Activated gamma-delta T cell treated with Interleukin-2 at 50 U/mL for 16 hours (primary cell): Measurements from ENCODE around the gene NPTX2.

Experiments used
- DNase-seq: peaks from one replicate; pipeline ENCODE4 v3.0.0-alpha.2; 2020

Gene NPTX2

DNA sequence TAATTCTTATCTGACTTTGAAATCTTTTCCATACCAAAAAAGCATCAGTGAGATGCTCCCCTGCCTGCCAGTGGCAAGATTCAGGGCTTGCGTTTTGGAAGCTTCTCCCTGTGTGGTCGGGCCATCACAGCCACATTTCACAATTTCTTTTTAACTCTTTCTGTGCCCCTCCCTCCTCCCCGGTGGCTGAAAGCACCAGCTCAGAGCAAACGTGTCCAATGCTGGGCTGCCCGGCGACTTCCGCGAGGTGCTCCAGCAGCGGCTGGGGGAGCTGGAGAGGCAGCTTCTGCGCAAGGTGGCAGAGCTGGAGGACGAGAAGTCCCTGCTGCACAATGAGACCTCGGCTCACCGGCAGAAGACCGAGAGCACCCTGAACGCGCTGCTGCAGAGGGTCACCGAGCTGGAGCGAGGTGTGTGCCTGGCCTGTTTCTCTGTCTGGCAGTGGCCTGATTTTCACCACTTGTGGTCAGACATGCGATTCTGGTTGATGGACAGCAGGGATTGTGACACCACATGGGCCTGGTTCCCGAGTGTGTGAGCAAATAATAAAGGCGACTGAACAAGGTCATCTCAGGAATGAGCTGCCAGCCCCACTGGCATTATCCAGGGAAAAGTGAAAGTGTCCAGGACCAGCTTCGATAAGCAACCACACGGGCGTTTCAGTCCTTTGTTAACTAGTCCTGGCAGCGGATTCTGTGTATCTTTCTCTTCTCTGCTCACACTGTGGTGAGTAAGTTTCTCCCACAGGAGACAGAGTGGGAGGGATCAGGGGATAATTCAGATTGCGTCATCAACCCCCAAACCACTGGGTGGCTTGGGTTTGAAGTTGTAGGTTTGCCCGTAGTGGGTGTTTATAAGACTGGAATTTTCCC is 2.6 kb downstream of the NPTX2 start:
- no peak for DNase-seq

DNA sequence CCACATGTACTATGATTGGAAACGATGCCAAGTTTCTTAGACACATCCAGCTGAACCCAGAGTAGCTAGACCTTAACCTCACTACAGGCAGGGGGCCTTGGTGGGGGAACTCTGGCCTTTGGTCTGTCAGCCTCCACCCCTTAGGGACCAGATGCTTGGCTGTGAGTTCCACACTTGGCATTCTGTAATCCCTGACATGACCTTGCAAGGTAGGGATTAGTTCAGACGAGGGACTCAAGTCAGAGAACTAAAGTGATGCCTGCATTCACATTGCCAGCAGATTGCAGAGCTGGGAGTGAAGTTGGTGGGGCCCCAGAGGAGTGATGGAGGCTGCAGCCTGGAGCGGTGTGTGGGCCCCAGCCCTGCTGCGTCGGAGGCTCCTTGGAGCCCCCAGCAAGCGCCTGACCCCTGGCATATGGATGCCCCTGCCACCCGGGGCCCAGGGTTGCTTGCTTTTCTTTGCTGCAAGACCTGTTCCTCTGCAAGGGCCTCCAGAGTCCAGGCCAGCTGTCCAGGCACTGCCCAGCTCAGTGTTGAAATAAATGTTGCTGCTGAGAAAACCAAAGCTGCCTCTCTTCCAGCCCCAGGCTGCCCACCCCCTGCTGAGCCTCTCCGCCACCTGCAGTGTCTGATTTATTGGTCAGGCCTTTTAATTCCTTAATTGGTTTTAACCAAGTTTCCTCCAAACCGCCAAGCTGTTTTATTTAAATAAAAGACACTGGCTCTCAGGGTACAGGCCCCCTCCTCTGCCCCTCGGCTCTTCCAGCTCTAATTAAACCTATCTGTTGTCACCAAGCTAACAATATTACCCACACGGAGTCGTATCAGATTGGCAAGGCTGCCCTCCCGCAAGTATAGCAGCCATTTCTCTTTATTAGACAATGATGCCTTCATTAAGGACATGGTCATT is 4.7 kb downstream of the NPTX2 start:
- DNase-seq: no peak

DNA sequence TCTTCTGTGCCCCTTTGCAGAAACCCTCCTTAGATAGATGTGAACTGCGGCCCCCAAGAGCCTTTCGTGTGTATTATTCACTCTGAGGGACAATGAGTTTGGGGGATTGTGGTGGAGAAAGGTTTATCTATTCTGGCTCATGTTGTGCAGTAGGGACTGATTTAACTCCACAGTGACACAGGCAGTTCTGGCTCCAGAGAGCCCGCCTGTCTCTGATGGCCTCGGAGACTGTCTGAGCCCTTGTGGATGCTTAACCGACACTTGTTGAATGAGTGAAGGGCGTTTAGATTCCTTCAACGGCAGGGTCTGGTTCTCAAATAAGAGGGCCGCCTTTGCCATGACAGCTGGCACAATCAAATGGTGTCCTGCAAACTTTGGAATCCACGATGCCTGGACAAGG is 5.8 kb downstream of the NPTX2 start:
- DNase-seq: no peak

DNA sequence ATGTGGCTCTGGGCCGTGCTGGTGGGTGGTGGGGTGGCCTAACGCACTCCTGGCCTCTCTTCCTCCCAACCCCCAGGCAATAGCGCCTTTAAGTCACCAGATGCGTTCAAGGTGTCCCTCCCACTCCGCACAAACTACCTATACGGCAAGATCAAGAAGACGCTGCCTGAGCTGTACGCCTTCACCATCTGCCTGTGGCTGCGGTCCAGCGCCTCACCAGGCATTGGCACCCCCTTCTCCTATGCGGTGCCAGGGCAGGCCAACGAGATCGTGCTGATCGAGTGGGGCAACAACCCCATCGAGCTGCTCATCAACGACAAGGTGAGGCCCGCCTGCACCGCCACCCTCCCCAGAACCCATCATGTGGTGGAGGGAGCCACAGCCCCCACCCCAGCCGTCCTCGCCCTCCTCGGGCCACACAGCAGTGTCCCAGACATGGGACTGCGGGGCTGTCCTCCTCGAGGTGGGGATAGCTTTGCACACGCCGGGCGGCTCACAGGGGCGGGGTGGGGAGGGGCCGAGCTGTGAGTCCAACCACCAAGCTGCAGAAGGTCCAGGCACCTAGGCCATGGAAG is 7.8 kb downstream of the NPTX2 start:
- no peak for DNase-seq

DNA sequence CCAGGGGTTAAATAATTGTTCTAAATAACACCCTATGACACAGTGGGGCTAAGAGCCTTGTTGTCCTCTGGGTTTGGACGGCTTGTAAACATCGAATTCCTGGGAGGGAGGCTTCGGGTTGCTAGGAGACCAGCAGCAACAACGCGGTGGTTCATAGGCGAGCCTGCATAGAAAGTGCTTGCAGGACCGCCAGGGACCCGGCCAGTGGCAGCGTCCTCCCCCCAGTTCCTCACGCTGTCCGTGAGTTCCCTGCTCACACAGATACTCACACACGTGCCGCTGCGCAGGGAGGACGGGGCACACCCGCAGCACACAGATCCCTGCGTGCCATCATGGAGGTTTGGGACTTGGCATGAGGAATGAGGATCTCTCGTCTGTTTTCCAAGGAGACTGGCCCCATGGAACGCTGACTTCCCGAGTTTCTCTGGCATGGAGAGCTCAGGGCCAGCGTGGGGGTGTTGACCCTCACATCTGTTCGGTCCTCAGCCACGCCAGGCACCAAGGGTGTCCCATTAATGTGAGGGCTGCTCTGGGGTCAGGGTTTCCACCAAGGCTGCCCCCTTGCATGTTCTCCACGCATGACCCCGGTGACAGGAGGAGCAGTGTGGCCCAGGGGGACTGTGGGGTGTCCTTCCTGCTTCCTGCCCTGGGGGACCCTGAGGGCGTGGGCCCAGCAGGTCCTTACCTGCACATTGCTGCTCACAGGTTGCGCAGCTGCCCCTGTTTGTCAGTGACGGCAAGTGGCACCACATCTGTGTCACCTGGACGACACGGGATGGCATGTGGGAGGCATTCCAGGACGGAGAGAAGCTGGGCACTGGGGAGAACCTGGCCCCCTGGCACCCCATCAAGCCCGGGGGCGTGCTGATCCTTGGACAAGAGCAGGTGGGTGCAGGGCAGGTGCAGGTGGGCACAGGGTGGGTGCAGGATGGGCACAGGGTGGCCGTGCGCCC is 9.7 kb downstream of the NPTX2 start:
- no peak for DNase-seq

DNA sequence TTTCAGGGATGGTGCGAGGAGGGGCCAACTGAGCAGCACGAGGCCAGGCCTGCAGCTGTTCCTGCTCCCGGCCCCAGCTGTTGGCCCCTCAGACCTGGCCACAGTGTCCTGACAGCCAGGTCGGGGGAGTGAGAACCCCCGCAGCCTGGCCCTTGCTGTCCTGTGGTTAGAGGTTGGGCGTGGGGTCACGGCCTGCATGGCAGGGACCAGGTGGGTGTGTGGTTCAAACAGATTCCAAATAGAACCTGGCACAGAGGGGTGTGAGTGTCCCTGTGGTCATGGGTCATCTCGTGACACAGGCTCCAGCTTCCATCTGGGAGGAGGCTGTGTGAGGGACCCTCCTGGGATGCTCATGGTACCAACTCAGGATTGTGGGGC is 10.3 kb downstream of the NPTX2 start:
- DNase-seq: no peak

DNA sequence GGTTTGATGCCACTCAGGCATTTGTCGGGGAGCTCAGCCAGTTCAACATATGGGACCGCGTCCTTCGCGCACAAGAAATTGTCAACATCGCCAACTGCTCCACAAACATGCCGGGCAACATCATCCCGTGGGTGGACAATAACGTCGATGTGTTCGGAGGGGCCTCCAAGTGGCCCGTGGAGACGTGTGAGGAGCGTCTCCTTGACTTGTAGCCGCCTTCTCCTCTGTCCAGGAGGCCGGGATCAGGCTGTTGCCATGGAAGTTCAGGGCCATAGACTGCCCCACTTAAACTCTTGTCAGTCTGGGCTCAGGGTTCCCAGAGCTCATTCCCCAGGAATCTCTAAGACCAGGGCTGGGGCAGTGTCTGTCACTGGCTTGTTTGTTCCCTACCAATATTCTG is 11.3 kb downstream of the NPTX2 start:
- DNase-seq: no peak

DNA sequence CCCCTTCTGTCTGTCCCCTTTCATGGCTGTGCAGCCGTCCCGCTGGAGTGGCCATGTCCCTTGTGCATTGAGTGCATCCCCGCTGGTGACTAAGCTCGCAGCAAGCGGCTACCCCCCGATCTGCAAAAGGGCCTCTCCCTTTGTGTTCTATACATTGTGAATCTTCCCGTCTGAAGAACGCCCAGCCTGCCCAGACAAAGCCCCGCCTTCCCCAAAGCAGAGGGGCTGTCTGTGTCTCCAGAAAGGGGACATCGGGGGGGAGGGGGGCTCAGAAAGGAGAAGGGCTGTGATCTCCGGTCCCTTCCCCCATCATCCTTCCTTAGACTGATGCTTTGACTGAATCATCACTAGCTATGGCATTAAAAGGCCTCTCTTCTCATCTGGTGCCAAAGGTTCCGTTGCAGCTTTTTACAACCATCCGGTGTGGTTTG is 11.9 kb downstream of the NPTX2 start:
- DNase-seq: no peak

DNA sequence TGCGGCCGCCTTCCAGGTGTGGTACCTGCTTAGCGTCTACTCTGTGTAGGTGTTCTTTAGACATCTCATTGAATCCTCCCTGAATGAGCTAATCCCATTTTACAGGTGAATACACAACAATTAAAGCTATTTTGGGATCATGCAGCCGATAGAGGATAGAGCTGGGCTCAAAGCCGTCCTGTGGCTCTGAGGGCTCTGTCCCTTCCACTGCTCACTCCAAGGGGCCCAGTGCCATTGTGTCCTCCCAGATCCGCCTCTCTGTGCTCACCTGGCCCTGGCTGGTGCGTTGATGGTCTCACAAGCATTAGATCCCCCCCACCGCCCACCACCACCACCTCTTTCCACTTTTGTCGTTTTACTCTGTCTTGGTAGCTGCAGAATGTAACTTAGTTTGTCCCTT is 13.1 kb downstream of the NPTX2 start:
- DNase-seq: no peak

DNA sequence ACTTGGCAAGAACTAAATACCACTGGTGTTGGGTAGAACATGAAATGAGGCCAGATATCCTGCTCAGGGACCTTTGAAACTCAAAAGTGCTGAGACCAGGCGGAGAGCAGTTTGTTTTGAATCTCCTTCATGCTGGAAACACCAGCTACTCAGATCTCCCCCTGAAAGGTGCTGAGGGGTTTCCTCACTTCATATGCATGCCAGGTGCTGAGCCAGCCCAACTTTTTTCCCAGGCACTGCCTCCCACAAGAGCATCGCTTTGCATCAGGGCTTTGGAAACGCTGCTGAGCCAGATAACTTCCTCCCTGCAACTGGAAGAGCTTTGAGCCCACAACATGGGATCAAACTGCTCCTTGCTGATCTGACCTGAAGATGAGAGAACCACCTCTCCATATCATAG is 13.7 kb downstream of the NPTX2 start:
- no peak for DNase-seq

DNA sequence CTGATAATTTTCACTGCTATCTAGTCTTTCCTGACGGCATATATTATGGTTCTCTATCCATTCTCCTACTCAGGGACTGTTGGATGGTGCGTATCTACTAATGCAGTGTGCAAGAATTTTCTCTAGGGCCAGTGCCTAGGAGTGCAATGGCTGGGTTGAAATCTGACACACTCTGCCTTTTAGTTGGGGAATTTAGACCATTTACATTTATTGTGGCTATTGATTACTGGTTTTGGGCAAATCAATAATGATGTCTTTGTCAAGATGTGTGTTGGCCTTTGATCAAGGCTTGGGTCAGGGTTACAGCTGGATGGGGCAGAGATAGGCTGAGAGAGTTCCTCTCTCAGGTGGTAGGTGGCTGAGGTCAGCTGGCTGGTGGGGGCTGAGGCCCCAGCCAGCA is 21.8 kb downstream of the NPTX2 start:
- DNase-seq: no peak

DNA sequence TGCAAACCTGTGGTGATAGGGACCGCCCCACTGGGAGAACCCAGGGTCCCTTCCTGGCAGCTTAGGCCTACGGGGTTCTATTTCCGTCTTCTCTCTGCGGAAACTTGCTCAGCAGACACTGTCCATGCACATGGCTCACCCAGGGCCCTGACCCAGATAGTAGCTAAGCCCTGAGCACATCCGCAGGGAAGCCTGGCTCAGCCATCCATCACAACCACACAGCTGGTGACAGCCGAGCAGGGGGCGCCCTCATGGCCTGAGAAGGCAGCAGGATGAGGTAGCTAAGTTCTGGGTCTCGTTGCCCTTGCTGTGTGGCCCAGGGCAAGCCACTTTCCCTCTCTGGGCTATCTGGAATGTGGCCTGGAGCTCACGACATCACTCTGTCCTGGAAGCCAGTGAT is 23.3 kb downstream of the NPTX2 start:
- no peak for DNase-seq

DNA sequence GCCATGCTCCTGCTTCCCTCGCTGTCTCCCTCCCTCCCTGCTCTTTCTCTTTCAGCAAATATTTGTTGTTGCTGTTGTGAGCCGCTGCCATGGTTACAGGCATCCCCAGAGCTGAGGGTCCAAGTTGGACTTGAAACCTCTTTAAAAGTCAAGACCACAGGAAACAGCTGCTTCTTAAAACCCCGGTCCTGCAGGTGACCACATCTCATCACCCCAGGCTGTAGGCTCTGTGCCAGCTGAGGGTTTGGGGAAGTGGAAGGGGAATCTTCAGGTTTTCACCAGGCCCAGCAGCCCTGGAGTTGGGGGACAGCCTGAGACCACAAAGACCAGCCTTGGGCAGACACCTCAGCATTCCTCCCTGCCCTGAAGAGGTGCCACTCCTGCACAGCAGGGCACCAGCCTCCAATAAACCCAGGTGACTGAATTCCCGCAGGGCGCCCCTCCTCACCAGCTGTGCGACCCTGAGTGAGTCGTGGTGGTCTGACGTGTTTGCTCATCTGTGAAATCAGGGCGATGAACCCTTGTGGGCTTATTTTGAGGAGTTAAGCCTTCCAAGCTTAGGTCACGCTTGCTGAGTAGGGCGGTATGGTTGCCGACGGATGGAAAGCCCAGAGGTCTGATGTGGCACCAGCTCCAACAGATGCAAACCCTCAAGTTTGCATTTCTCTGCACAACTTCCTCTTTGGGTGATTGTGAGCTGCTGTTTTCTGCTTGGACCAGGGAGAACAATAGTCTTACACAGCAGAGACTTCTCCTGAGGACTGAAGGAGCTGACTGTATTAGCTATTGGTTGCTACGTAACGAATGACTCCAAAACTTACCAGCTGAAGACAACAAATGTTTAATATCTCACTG is 24.8 kb downstream of the NPTX2 start:
- DNase-seq: no peak

DNA sequence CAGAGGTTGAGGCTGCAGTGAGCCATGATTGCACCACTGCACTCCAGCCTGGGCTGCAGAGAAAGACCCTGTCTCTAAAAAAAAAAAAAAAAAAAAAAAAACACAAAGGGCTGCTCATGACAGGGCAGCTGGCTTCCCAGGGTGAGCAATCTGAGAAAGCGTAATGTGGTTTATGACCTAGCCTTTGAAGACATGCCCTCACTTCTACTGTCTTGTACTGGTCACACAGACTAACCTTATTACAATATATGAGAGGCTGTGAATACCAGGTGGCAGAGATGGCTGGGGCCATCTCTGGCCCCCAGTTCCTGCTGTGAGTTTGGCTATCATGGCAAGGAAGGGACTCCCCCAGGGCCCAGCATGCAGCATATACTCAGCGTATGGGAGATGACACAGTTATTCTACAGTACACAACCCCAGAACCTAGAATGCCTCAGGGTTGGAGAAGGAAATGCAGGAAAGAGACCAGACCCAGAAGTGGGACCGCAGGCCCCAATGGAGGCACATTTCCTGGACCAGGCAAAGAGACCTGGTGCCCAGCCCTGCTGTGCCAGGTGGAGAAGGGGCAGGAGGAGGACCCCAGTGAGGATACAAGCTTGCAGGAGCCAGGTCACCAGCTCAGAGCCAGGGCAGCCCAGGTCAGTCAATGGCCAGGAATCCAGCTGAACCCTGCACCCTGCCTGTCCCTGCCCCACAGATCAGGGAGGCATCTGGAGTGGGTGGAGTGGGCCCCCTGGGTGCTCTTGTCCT is 26.3 kb downstream of the NPTX2 start:
- DNase-seq: no peak

DNA sequence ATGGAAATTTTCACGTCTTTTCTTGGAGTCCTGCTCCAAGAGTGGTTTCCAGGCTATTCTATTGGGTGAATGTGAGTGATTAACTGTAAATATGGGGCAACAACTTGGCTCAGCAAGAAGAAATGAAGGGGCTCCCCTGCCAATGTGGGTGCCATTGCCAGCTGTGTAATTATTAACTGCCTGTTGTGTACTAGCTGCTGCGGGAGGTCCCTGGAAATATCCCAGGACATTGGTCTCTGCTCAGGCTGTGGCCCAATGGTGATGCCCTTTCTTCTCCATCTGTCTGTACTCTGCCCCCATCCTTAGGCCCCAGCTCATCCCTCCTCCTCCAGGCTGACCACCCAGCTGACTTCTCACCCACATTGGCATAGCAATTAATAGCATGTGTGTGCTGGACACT is 29.4 kb downstream of the NPTX2 start:
- no peak for DNase-seq

DNA sequence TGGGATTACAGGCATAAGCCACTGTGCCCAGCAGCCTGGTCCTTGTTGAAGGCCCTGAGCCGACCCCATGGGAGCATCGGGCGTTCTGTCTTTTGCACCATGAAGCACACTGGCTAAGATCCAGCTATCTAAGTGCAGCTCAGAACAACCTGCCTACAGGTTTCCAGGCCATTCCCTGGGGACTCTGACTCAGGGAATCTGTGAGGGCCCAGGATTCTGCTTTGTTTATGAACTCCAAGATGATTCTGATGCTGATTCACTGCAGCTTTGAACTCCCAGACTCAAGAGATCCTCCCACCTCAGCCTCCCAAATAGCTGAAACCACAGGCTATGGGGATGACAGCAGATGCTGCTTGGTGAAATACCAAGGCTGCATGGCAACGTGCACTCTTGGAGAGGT is 30.2 kb downstream of the NPTX2 start:
- DNase-seq: no peak

DNA sequence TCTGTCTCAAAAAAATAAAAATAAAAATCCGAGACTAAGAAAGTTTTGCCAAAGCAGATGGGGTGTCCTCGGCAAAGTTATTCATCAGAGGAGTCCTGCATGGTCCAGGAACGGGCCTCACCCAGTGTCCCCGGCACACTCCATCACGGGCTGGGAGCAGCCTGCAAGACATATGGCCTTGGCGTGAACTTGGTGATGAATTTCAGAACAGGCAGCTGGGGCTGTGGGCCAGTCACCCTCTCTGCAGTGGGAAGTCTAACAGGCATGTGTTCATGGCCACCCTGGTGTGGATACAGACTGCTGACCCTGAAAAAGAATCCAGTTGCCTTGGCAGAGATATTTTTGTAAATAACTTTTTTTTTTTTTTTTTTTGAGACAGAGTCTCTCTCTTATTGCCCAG is 34.7 kb downstream of the NPTX2 start:
- DNase-seq: no peak

DNA sequence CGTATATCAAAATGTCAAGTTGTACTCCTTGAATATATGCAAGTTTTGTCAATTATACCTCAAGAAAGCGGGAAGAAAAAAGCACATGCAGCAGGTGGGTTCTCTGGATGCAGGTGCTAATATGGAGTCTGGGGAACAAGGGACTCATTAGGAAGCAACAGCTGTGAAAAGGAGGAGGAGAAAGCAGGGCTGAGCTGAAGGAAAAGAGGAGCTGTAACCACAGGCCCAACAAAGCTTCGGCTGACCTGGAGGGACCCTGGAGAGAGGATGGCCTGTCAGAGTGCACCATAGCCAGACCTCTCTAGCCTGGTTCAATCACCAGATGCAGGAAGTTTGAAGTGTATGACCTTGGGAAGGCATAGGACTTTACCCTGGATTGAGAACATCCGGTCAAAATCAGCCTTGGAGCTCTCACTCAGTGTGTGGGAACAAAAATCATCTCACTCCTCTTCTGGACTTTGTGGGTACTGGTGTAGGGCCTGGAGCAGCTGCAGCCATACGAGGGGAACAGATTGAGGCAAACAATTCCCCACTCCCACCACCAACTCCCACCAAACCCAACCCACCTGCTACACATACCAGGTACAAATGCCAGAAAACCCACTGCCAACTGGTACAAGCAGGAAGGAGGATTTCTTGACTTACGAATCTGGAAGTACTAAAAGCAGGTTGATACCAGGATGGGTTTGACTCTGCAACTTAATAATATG is 36.7 kb downstream of the NPTX2 start:
- DNase-seq: no peak

DNA sequence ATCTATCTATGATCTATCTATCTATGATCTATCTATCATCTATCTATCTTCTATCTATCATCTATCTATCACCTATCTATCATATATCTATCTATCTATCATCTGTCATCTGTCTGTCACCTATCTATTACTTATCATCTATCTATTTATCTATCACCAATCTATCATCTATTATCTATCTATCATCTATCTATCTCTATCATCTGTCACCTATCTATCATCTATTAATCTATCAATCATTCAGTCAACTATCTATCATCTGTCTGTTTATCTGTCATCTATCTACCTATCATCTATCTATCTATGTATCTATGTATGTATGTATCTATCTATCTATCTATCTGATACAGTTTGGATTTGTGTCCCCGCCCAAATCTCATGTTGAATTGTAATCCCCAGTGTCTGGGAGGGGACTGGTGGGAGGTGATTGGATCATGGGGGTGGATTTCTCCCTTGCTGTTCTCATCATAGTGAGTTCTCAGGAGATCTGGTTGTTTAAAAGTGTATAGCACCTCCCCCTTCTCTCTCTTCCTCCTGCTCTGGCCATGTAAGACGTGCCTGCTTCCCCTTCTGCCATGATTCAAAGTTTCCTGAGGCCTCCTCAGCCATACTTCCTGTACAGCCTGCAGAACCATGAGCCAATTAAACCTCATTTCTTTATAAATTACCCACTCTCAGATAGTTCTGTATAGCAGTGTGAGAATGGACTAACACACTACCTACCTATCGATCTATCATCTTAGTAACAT is 37.6 kb downstream of the NPTX2 start:
- no peak for DNase-seq
